ENCODE results near the gene ZNF331. TPM values are rescaled to one million over a fixed set of nuclear protein-coding genes. Genes with fewer than 3 reads are reported as not detected.

Gene ZNF331
- total RNA-seq, 1 experiment from 2014 or later = 25.0 TPM

- DNase-seq (ENCODE audit: low read depth, low spot score) = no peak
- Histone ChIP-seq H3K4me1 (ENCODE audit: control insufficient read depth, insufficient read depth, low read length) (peaks cover 31% of the 10 kb centered on the region), H3K9me3 (ENCODE audit: control insufficient read depth, insufficient read depth, low read depth, low read length) (no peaks in the 10 kb centered on the region), H3K4me3 (ENCODE audit: low read depth in 2 of 2, low read length in 2 of 2) (no peak overlapping the region), H3K36me3 (ENCODE audit: control insufficient read depth, insufficient read depth, low read length) (no peaks in the 10 kb centered on the region), H3K27ac (ENCODE audit: low read length) (no peak overlapping the region), H3K27me3 (ENCODE audit: control insufficient read depth, insufficient read depth, low read length) (no peaks in the 10 kb centered on the region)
- no peak for TF ChIP-seq POLR2AphosphoS5 (IDR thresholded peaks at IDR 0.05; ENCODE audit: low read depth, low read length)
- no peak for TF ChIP-seq SIN3A (IDR thresholded peaks at IDR 0.05; ENCODE audit: borderline replicate concordance, insufficient read depth, low read depth, low read length)
- no peak for TF ChIP-seq REST (IDR thresholded peaks at IDR 0.05; ENCODE audit: insufficient read depth in 1 of 2, low read depth in 2 of 2, low read length in 1 of 2)
- TF ChIP-seq CTCF (IDR thresholded peaks at IDR 0.05) = no peak
- no peak for TF ChIP-seq TCF7L2 (IDR thresholded peaks at IDR 0.05; ENCODE audit: low read depth, low read length)
- in situ Hi-C loops (cut with HindIII; ENCODE audit: low pct_unique_long_range_greater_than_20kb, low sequenced_read_pairs) (no loop called here), intact Hi-C loops (cut with micrococcal nuclease; ENCODE audit: unreplicated experiment) (no loop called here)
- ATAC-seq = no peak
- ChIA-PET CTCF (interaction anchor here (0.6 kb wide), 1 partner anchor 14 kb away, joined by 6 read pairs; no protein-coding TSS in a partner anchor), POLR2A (interaction anchor here (0.6 to 0.8 kb wide), 2 partner anchors 15 to 96 kb away, joined by 3 read pairs; no protein-coding TSS in a partner anchor)
- BruUV-seq (replicated peaks) = no TSS peak
These were observed 11.4 kb downstream of the ZNF331 start for GRCh38 chr19:53549340-53549739.

DNA sequence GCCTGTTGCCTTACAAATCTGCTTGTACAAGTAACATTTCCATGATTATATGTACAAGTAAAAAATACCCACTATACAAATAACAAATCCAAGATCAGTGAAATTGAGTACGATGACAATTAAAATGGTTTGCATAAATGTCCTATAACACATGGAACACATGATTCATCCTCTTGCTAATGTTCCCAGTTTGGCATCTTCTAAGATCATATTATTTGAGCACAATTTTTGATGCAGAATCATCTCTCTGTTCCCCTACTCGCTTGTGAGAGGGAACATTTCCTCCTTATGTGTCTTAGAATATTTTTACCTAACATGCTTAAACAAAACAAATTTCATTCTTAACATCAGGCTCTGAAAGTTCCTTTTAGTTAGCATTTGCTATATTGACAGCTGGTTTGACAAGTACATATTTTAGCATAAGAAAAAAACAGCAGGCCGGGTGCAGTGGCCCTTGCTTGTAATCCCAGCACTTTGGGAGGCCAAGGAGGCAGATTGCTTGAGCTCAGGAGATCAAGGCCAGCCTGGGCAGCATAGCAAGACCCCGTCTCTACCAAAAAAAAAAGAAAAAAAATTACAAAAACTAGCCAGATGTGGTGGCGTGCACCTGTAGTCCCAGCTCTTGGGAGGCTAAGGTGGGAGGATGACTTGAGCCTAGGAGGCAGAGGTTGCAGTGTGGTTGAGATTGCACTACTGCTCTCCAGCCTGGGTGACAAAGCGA, 14.2 kb downstream of the ZNF331 start:
- ATAC-seq (no peak), DNase-seq (ENCODE audit: low read depth, low spot score) (no peak)
- no peak overlapping the region for H3K27ac ChIP-seq (ENCODE audit: low read length)
- H3K4me1 ChIP-seq (ENCODE audit: control insufficient read depth, insufficient read depth, low read length) = 0 out of 2 replicates have a peak, but pooled peaks cover 12% of the 10 kb centered on the region
- in situ Hi-C loops (cut with HindIII; ENCODE audit: low pct_unique_long_range_greater_than_20kb, low sequenced_read_pairs) (no loop called here), intact Hi-C loops (cut with micrococcal nuclease; ENCODE audit: unreplicated experiment) (no loop called here)
- BruUV-seq (replicated peaks) = no TSS peak
- H3K36me3 ChIP-seq (ENCODE audit: control insufficient read depth, insufficient read depth, low read length) = no peaks in the 10 kb centered on the region
- no peak overlapping the region for H3K4me3 ChIP-seq (ENCODE audit: low read depth in 2 of 2, low read length in 2 of 2)
- no peaks in the 10 kb centered on the region for H3K27me3 ChIP-seq (ENCODE audit: control insufficient read depth, insufficient read depth, low read length)
- no peaks in the 10 kb centered on the region for H3K9me3 ChIP-seq (ENCODE audit: control insufficient read depth, insufficient read depth, low read depth, low read length)
- ChIA-PET CTCF (no interaction called here), POLR2A (no interaction called here)
- no peak for TF ChIP-seq TCF7L2 (IDR thresholded peaks at IDR 0.05; ENCODE audit: low read depth, low read length)
- no peak for TF ChIP-seq CTCF (IDR thresholded peaks at IDR 0.05)
- no peak for TF ChIP-seq POLR2AphosphoS5 (IDR thresholded peaks at IDR 0.05; ENCODE audit: low read depth, low read length)
- TF ChIP-seq SIN3A (IDR thresholded peaks at IDR 0.05; ENCODE audit: borderline replicate concordance, insufficient read depth, low read depth, low read length) = no peak
- TF ChIP-seq REST (IDR thresholded peaks at IDR 0.05; ENCODE audit: insufficient read depth in 1 of 2, low read depth in 2 of 2, low read length in 1 of 2) = no peak

Data from Panc1 (cell line).